ENCODE data around the gene MUC5AC.
"Not testable (repeated sequence)": the region's sequence is repeated elsewhere in the genome, so short reads cannot be mapped to it uniquely, and the experiment has no call there.

Gene MUC5AC

DNA sequence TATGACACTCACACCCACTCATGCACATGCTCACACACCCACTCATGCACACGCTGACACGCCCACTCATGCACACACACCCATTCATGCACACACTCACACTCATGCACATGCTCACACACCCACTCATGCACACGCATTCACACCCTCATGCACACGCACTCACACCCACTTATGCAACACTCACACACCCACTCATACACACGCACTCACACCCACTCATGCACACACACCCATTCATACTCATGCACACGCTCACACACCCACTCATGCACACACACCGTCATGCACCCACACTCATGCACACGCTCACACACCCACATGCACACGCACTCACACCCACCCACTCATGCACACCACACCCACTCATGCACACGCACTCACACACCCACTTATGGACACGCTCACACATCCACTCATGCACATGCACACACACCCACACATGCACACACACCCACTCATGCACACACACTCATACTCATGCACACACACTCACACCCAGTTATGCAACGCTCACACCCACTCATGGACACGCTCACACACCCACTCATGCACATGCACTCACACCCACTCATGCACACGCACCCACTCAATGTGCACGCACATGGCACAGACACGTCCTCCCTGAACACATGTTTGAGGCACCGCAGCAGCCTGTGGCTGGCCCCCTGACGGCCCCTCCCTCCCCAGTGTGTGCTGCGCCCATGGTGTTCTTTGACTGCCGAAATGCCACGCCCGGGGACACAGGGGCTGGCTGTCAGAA is 17.9 kb downstream of the MUC5AC start:
- no peak for DNase-seq (ENCODE audit: low read depth in 2 of 2)

DNA sequence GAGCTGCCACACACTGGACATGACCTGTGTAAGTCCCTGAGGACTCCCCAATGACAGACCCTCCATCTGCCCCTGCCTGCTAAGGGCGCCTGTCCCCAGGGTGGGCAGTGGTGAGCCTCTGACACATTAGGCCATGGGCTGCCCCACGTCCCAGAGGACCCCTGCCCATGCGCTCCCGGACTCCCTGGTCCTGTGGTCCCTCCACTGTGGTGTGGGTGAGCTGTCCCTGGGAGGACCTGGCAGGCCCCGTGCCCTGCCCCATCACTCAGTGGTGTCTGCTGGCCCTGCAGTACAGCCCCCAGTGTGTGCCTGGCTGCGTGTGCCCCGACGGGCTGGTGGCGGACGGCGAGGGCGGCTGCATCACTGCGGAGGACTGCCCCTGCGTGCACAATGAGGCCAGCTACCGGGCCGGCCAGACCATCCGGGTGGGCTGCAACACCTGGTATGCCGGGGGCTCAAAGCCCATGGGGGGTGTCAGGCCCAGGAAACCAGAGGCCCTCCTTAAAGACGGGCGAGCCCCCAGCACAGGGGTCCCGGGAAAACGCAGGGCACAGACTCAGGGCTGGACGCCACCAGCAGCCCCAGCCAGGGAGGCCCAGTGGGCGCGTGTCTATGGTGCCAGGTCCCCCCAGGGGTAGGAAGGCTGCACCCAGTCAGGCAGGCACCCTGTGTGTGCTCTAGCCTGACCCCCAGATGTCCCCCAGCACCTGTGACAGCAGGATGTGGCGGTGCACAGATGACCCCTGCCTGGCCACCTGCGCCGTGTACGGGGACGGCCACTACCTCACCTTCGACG is 18.7 kb downstream of the MUC5AC start:
- no peak for DNase-seq (ENCODE audit: low read depth in 2 of 2)

DNA sequence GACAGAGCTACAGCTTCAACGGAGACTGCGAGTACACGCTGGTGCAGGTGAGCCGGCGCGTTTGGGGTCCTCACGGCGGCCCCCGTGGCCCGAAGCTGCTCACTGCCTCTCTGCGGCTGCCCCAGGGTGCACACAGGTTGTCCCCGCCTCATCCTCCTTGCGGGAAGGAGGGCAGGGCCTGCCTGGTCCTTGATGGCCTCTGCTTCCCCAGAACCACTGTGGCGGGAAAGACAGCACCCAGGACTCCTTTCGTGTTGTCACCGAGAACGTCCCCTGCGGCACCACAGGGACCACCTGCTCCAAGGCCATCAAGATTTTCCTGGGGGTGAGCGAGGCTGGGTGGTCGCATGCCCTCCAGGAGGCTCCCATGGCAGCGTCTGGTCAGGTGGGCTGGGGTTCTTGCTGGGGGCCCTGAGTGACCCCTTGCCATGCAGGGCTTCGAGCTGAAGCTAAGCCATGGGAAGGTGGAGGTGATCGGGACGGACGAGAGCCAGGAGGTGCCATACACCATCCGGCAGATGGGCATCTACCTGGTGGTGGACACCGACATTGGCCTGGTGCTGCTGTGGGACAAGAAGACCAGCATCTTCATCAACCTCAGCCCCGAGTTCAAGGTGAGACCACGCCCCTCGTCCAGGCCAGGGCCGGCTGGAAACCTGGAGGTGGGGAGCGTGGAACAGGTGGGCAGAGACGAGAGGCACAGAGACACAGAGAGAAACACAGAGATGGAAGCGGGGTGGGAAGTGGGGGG is 19.4 kb downstream of the MUC5AC start:
- DNase-seq (ENCODE audit: low read depth in 2 of 2) = no peak

DNA sequence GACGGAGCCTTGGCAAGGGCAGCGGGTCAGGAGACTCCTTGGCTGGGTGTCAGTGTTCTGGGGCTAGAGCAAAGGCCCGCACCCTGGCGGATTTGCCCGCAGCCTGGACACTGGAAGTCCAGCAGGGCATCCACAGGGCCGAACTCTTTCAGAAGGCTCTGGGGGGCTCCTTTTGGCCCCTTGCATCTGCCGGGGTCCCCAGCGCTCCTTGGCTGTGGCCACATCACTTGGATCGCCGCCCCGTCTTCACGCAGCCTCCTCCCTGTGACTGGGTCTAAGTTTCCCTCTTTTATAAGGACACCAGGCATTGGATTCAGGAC is 20.0 kb downstream of the MUC5AC start:
- no peak for DNase-seq (ENCODE audit: low read depth in 2 of 2)

DNA sequence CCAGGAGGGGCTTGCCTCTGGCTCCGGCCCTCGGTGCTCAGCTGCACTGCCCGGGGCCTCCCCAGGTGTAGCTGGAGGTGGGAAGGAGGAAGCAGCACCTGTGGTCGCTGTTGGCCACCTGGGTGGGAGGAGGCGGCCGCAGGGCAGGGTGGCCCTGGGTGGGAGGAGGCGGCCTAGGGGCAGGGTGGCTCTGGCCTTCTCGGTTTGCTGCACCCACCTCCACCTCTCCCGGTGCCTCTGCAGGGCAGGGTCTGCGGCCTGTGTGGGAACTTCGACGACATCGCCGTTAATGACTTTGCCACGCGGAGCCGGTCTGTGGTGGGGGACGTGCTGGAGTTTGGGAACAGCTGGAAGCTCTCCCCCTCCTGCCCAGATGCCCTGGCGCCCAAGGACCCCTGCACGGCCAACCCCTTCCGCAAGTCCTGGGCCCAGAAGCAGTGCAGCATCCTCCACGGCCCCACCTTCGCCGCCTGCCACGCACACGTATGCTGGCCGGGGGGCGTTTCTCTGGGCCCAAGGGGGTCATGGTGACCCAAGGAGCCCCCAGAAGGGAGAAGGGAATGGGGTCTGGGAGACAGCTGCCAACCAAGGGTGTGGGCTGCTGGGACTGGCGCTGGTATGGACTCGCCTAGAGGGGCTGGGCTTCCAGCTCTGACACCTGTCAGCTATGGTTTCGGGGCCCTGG is 20.6 kb downstream of the MUC5AC start:
- no peak for DNase-seq (ENCODE audit: low read depth in 2 of 2)

DNA sequence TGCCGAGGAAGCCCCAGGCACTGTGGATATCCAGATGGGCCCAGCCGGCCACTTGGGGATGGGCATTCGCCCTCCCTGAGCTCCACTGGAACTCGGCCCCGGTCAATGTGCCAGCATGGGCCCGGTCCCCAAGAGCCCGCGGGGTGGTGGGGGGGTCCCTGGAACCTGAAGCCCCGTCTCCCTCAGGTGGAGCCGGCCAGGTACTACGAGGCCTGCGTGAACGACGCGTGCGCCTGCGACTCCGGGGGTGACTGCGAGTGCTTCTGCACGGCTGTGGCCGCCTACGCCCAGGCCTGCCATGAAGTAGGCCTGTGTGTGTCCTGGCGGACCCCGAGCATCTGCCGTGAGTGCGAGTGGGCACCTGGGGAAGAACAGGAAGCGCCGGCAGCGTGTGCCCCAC is 21.2 kb downstream of the MUC5AC start:
- DNase-seq (ENCODE audit: low read depth in 2 of 2) = no peak

DNA sequence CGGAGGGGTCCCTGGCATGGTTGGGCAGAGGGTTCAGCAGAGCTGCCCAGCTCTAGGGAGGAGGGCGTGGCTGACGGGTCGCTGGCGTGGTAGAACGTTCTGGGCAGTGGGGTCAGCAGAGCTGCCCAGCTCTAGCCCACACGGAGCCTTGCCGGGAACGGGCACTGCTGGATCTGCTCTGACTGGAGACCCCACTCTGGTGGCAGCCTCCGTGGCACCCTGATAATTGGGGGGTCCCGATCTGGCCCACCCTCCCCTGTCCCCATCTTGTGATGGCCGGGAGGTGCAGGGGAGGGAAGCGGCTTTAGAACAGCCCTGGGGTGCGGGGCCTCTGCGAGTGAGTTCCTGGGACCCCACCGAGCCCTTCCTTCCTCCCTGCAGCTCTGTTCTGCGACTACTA is 21.9 kb downstream of the MUC5AC start:
- DNase-seq (ENCODE audit: low read depth in 2 of 2) = no peak

DNA sequence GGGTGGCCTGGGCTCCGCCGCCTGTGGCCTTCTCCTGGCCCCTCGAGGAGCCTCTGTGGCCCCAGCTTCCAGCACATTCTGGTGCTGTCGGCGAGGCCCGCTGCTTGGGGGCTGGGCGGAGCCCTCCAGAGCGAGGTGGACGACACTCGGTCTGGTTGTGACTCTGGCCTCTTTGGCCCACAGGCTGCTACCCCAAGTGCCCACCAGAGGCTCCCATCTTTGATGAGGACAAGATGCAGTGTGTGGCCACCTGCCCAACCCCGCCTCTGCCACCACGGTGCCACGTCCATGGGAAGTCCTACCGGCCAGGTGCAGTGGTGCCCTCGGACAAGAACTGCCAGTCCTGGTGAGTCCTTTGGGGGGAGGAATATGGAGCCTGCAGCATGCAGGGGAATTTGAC is 22.4 kb downstream of the MUC5AC start:
- no peak for DNase-seq (ENCODE audit: low read depth in 2 of 2)

DNA sequence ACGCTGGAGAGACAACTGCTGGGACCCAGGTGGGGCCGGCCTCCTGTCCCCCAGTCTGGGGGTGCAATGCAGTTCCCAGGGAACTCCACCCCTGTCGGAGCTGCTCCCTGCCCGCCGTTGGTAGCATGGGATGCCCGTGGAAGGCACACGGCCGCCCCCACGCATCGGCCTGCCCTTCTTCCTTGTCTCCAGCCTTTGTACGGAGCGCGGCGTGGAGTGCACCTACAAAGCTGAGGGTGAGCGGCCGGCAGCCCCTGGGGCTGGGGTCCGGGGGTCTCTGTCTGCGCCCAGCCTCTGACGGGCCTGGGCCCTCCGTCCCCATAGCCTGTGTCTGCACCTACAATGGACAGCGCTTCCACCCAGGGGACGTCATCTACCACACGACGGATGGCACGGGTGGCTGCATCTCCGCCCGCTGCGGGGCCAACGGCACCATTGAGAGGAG is 23.2 kb downstream of the MUC5AC start:
- DNase-seq (ENCODE audit: low read depth in 2 of 2) = no peak

DNA sequence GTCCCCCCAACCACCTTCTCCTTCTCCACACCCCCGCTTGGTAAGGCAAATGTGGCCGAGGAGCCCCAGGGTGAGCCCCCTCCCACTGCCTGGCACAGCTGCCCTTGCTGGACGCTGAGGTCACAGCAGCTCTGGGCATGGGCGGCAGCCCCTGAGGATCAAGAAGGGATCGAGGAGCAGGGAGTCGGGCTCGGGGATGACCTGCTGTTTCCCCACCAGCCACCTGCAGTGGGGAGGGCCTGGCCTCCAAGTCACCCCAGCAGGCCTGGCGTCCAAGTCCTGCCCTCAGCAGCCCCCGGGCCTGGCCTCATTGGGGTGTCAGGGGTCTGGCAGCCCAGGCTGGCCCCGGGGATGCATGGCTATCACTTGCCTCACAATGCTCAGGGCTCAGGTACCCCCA is 23.7 kb downstream of the MUC5AC start:
- DNase-seq (ENCODE audit: low read depth in 2 of 2) = no peak

DNA sequence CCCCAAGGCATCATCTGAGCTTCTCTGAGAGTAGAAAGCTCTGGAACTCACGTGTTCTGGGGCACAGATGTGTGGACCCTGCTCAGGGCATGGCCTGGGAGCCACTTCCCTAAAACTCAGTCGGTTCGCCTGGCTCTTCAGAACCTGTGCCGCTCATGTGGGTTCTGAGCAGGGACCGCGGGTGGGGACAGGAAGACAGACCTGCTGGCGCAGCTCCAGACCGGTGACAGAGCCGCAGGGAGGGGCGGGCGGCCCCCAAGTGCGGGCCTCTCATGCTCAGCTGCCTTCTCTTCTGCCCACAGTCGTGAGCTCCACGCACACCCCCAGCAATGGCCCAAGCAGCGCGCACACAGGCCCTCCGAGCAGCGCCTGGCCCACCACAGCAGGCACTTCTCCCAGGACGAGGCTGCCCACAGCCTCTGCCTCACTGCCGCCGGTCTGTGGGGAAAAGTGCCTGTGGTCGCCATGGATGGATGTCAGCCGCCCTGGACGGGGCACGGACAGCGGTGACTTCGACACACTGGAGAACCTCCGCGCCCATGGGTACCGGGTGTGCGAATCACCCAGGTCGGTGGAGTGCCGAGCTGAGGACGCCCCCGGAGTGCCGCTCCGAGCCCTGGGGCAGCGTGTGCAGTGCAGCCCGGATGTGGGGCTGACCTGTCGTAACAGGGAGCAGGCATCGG is 24.2 kb downstream of the MUC5AC start:
- DNase-seq (ENCODE audit: low read depth in 2 of 2) = no peak

DNA sequence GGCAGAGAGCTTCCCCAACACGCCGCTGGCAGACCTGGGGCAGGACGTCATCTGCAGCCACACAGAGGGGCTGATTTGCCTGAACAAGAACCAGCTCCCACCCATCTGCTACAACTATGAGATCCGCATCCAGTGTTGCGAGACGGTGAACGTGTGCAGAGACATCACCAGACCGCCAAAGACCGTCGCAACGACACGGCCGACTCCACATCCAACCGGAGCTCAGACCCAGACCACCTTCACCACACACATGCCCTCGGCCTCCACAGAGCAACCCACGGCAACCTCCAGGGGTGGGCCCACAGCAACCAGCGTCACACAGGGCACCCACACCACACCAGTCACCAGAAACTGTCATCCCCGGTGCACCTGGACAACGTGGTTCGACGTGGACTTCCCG is 26.4 kb downstream of the MUC5AC start:
- not testable (repeated sequence) for DNase-seq (ENCODE audit: low read depth in 2 of 2)

DNA sequence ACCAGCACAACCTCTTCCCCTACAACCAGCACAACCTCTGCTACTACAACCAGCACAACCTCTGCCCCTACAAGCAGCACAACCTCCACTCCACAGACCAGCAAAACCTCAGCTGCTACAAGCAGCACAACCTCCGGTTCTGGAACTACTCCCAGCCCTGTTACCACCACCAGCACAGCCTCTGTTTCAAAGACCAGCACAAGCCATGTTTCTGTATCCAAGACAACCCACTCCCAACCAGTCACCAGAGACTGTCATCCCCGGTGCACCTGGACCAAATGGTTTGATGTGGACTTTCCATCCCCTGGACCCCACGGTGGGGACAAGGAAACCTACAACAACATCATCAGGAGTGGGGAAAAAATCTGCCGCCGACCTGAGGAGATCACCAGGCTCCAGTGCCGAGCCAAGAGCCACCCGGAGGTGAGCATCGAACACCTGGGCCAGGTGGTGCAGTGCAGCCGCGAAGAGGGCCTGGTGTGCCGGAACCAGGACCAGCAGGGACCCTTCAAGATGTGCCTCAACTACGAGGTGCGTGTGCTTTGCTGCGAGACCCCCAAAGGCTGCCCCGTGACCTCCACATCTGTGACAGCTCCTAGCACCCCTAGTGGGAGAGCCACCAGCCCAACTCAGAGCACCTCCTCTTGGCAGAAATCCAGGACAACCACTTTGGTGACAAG is 30.8 kb downstream of the MUC5AC start:
- DNase-seq (ENCODE audit: low read depth in 2 of 2) = not testable (repeated sequence)

DNA sequence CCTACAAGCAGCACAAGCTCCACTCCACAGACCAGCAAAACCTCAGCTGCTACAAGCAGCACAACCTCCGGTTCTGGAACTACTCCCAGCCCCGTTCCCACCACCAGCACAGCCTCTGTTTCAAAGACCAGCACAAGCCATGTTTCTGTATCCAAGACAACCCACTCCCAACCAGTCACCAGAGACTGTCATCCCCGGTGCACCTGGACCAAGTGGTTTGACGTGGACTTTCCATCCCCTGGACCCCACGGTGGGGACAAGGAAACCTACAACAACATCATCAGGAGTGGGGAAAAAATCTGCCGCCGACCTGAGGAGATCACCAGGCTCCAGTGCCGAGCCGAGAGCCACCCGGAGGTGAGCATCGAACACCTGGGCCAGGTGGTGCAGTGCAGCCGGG is 32.1 kb downstream of the MUC5AC start:
- DNase-seq (ENCODE audit: low read depth in 2 of 2) = not testable (repeated sequence)

DNA sequence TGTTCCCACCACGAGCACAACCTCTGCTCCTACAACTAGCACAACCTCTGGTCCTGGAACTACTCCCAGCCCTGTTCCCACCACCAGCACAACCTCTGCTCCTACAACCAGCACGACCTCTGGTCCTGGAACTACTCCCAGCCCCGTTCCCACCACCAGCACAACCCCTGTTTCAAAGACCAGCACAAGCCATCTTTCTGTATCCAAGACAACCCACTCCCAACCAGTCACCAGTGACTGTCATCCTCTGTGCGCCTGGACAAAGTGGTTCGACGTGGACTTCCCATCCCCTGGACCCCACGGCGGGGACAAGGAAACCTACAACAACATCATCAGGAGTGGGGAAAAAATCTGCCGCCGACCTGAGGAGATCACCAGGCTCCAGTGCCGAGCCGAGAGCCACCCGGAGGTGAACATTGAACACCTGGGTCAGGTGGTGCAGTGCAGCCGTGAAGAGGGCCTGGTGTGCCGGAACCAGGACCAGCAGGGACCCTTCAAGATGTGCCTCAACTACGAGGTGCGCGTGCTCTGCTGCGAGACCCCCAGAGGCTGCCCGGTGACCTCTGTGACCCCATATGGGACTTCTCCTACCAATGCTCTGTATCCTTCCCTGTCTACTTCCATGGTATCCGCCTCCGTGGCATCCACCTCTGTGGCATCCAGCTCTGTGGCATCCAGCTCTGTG is 34.2 kb downstream of the MUC5AC start:
- not testable (repeated sequence) for DNase-seq (ENCODE audit: low read depth in 2 of 2)

DNA sequence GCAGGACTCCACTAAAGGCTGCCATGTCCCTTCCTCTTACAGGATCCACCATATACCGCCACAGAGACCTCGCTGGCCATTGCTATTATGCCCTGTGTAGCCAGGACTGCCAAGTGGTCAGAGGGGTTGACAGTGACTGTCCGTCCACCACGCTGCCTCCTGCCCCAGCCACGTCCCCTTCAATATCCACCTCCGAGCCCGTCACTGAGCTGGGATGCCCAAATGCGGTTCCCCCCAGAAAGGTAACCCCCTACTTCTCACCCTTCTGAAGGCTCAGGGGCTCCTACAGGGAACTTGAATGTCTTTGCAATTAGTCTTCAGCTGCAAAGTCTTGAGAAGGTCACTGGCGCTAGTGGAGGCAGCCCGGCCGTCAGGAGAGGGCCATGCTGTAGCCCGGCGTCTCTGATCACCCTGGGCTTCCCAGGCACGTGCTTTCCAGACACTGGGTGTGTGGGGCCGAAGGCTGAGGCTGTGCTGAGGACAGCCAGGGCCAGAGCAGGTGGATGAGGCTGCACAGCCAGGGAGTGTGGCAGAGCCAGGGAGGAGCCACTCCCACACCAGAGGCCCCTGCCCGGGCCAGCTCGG is 35.1 kb downstream of the MUC5AC start:
- DNase-seq (ENCODE audit: low read depth in 2 of 2) = no peak

DNA sequence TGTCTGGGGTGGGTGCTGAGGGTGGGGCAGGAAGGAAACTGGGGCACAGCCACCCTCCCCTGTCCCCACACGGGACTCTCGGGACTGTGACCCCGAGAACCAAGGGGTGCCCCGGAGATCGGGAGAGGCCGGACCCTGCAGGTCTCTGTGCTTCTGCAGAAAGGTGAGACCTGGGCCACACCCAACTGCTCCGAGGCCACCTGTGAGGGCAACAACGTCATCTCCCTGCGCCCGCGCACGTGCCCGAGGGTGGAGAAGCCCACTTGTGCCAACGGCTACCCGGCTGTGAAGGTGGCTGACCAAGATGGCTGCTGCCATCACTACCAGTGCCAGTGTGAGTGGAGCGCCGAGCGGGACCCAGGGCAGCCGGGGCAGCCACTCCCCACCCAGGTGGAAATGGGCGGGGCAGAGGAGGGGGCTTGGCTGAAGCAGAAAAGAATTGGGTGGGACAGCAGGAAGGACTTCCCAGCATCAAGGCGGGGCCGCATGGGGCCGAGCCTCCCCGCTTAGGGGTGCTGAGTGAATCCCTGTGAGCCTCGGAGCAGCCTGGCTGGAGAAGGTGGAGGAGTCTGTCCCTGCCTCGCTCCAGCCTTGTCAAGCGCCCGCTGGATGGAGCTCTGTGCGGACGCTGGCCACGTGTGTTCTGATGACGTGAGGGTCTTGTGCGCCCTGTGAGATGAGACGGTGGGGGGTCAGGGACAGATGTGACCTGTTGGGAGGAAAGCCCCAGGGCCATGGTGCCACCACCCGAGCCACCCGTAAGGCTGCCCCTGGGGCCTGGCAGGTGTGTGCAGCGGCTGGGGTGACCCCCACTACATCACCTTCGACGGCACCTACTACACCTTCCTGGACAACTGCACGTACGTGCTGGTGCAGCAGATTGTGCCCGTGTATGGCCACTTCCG is 35.8 kb downstream of the MUC5AC start:
- no peak for DNase-seq (ENCODE audit: low read depth in 2 of 2)

DNA sequence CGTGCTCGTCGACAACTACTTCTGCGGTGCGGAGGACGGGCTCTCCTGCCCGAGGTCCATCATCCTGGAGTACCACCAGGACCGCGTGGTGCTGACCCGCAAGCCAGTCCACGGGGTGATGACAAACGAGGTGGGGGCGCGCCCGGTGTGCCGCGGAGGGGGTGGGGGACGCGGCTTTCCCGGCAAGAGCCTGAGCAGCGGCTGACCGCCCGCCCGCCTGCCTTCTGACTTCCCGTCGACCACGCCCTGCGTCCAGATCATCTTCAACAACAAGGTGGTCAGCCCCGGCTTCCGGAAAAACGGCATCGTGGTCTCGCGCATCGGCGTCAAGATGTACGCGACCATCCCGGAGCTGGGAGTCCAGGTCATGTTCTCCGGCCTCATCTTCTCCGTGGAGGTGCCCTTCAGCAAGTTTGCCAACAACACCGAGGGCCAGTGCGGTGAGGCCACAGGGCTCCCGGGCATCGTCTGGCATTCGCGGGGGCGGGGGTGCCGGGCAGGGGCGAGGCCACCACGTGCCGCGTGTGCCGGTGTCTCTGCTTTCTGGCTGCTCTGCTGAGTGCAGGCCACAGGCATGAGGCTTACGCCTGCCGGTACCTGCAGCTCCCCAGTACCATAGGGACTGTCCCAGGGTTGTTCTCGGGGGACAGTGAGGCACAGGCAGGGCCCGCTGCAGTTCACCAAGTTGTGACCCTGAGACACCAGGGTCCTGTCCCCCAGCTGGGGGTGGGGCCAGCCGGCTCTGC is 36.7 kb downstream of the MUC5AC start:
- no peak for DNase-seq (ENCODE audit: low read depth in 2 of 2)

All from activated CD8-positive, alpha-beta memory T cell treated with anti-CD3 and anti-CD28 coated beads for 4 hours (primary cell).